ENCODE measurements around the gene ALDH1L2. TPM values are rescaled to one million over a fixed set of nuclear protein-coding genes. Genes with fewer than 3 reads are reported as not detected.

The ALDH1L2 gene
- total RNA-seq, 1 experiment from 2014 or later = 0.15 TPM

DNA sequence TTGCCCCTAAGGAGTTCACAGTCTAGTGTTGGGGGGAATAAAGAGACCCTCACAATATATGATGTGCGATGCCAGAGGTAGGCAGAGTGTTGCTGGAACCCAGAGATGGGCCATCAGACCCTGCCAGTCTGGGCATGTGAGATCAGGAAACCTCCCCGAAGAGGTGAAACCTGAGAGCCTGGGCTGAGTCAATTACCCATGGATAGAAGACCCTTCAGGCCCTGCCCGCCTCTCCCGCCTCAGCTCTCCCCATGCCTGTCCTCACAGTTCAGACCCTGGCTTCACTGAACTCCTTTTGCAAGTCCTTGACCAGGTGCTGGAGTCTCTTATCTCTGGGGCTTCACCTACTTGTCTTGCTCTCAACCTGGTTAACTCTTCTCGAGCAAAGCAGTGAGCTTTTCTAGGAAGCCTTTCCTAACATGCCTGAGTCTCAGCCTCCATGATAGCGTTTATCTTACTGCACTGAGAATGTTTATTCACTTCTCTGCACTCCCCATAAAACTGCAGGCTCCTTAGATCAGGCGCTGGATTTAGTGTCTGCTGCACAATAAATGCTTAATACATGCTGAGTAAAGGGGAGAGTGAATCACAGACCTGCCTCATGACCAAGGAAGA lies 19.6 kb downstream of the ALDH1L2 start:
- Histone ChIP-seq H3K9ac (ENCODE audit: low read length) (no peak overlapping the region), H3K9me2 (replicated peaks; ENCODE audit: low read length) (no peaks in the 10 kb centered on the region), H3F3A (ENCODE audit: low read length, unreplicated experiment) (no peaks in the 10 kb centered on the region), H3K79me2 (ENCODE audit: low read length) (no peaks in the 10 kb centered on the region), H3K9me3 (ENCODE audit: low read length) (no peaks in the 10 kb centered on the region), H3K36me3 (ENCODE audit: low read depth, low read length) (no peaks in the 10 kb centered on the region), H2AFZ (ENCODE audit: low read length) (no peak overlapping the region), H3K4me1 (ENCODE audit: insufficient read depth, low read length) (0 out of 2 replicates have a peak, but pooled peaks cover 6% of the 10 kb centered on the region), H3K27ac (ENCODE audit: low read length) (no peak overlapping the region), H3K27me3 (ENCODE audit: low read length) (no peaks in the 10 kb centered on the region), H3K4me3 (ENCODE audit: low read length) (no peak overlapping the region), H3K4me2 (ENCODE audit: low read length) (no peak overlapping the region), H4K20me1 (ENCODE audit: low read length) (no peaks in the 10 kb centered on the region)
- BruUV-seq (replicated peaks) = no TSS peak
- DNase-seq (no peak), ATAC-seq (no peak; the same call in 1 of the 2 replicates)
- TF ChIP-seq EZH2phosphoT487 (IDR thresholded peaks at IDR 0.05; ENCODE audit: borderline replicate concordance, low read length) (no peak), EZH2 (IDR thresholded peaks at IDR 0.05; ENCODE audit: low read length, unreplicated experiment) (no peak)
- TF ChIP-seq, protein P1, sequence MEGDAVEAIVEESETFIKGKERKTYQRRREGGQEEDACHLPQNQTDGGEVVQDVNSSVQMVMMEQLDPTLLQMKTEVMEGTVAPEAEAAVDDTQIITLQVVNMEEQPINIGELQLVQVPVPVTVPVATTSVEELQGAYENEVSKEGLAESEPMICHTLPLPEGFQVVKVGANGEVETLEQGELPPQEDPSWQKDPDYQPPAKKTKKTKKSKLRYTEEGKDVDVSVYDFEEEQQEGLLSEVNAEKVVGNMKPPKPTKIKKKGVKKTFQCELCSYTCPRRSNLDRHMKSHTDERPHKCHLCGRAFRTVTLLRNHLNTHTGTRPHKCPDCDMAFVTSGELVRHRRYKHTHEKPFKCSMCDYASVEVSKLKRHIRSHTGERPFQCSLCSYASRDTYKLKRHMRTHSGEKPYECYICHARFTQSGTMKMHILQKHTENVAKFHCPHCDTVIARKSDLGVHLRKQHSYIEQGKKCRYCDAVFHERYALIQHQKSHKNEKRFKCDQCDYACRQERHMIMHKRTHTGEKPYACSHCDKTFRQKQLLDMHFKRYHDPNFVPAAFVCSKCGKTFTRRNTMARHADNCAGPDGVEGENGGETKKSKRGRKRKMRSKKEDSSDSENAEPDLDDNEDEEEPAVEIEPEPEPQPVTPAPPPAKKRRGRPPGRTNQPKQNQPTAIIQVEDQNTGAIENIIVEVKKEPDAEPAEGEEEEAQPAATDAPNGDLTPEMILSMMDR (conservative IDR thresholded peaks at IDR 0.05; ENCODE audit: low read depth, low read length) = no peak
- CTCF ChIA-PET = interaction anchor here (0.6 kb wide), 1 partner anchor 154 kb away, joined by 7 read pairs; no protein-coding TSS in a partner anchor
- intact Hi-C loops (cut with micrococcal nuclease) = no loop called here
- POLR2A ChIA-PET (ENCODE audit: unreplicated experiment) = no interaction called here

DNA sequence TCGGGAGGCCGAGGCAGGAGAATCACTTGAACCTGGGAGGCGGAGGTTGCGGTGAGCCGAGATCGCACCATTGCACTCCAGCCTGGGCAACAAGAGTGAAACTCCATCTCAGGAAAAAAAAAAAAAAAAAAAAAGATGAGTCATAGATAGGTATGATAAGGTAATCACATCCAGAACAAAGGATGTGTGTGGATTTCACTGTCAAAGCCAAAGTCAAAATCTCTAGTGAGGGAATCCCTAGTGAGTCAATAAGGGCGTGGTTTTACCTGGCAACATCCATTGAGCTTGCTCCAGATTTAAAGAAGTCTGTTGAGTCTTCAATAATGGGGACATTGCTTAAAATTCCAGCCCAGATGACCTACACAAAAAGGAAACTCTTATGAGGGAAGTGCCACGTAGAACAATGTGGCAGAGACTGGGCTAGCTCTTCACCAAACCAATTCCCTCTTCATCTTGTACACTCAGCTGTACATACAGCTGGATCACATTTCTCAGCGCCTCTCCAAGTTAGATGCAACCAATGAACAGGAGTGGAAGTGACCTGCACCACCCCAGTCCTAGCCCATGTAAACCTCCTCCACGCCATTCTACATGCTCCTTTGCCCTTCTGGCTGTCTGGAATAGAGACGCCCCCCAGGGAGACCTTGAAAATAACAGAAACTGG lies 23.4 kb downstream of the ALDH1L2 start:
- Histone ChIP-seq H3K9me3 (ENCODE audit: low read length) (no peaks in the 10 kb centered on the region), H3K4me1 (ENCODE audit: insufficient read depth, low read length) (0 out of 2 replicates have a peak, but pooled peaks cover 6% of the 10 kb centered on the region), H3F3A (ENCODE audit: low read length, unreplicated experiment) (no peaks in the 10 kb centered on the region), H3K36me3 (ENCODE audit: low read depth, low read length) (0 out of 2 replicates have a peak, but pooled peaks cover 2% of the 10 kb centered on the region), H3K9me2 (replicated peaks; ENCODE audit: low read length) (no peaks in the 10 kb centered on the region), H3K4me3 (ENCODE audit: low read length) (no peak overlapping the region), H3K27ac (ENCODE audit: low read length) (no peak overlapping the region), H3K79me2 (ENCODE audit: low read length) (no peaks in the 10 kb centered on the region), H2AFZ (ENCODE audit: low read length) (no peak overlapping the region), H3K4me2 (ENCODE audit: low read length) (no peak overlapping the region), H3K9ac (ENCODE audit: low read length) (no peak overlapping the region), H3K27me3 (ENCODE audit: low read length) (no peaks in the 10 kb centered on the region), H4K20me1 (ENCODE audit: low read length) (no peaks in the 10 kb centered on the region)
- TF ChIP-seq EZH2phosphoT487 (IDR thresholded peaks at IDR 0.05; ENCODE audit: borderline replicate concordance, low read length) (no peak), EZH2 (IDR thresholded peaks at IDR 0.05; ENCODE audit: low read length, unreplicated experiment) (no peak)
- TF ChIP-seq, protein P1 (conservative IDR thresholded peaks at IDR 0.05; ENCODE audit: low read depth, low read length) = no peak
- intact Hi-C loops (cut with micrococcal nuclease) = no loop called here
- no TSS peak for BruUV-seq (replicated peaks)
- POLR2A ChIA-PET (ENCODE audit: unreplicated experiment) = interaction anchor here (0.6 to 0.8 kb wide), 2 partner anchors 13 to 196 kb away, joined by 4 to 35 read pairs; no protein-coding TSS in a partner anchor
- ATAC-seq (peak; percentile 49), DNase-seq (peak; percentile 70)
- CTCF ChIA-PET = no interaction called here

DNA sequence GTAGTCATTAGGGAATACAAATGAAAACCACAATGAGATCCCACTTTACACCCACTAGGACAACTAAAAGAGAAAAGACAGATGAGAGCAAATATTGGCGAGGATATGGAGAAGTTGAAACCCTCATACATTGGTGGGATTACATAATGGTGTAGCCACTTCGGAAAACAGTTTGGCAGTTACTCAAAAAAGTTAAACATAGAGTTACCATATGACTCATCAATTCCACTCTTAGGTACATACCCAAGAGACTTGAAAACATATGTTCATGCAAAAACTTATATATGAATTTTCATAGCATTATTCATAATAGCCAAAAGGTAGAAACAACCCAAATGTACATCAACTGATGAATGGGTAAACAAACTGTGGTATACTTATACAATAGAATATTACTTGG lies 27.1 kb downstream of the ALDH1L2 start:
- H3K36me3 ChIP-seq (ENCODE audit: low read depth, low read length) = 0 out of 2 replicates have a peak, but pooled peaks cover 3% of the 10 kb centered on the region
- intact Hi-C loops (cut with micrococcal nuclease) = no loop called here
- peaks cover 6% of the 10 kb centered on the region; the same call in 1 of the 2 replicates for H3K4me1 ChIP-seq (ENCODE audit: insufficient read depth, low read length)
- TF ChIP-seq EZH2 (IDR thresholded peaks at IDR 0.05; ENCODE audit: low read length, unreplicated experiment) (no peak), EZH2phosphoT487 (IDR thresholded peaks at IDR 0.05; ENCODE audit: borderline replicate concordance, low read length) (no peak)
- TF ChIP-seq, protein P1 (conservative IDR thresholded peaks at IDR 0.05; ENCODE audit: low read depth, low read length) = no peak
- H4K20me1 ChIP-seq (ENCODE audit: low read length) = no peaks in the 10 kb centered on the region
- no peak overlapping the region for H3K27ac ChIP-seq (ENCODE audit: low read length)
- no peak overlapping the region for H2AFZ ChIP-seq (ENCODE audit: low read length)
- no TSS peak for BruUV-seq (replicated peaks)
- POLR2A ChIA-PET (ENCODE audit: unreplicated experiment) = no interaction called here
- no peaks in the 10 kb centered on the region for H3K79me2 ChIP-seq (ENCODE audit: low read length)
- ATAC-seq (no peak), DNase-seq (peak; percentile 57)
- no peaks in the 10 kb centered on the region for H3K27me3 ChIP-seq (ENCODE audit: low read length)
- no peak overlapping the region for H3K4me3 ChIP-seq (ENCODE audit: low read length)
- CTCF ChIA-PET = no interaction called here
- H3K4me2 ChIP-seq (ENCODE audit: low read length) = no peak overlapping the region
- no peak overlapping the region for H3K9ac ChIP-seq (ENCODE audit: low read length)
- no peaks in the 10 kb centered on the region for H3F3A ChIP-seq (ENCODE audit: low read length, unreplicated experiment)
- H3K9me3 ChIP-seq (ENCODE audit: low read length) = no peaks in the 10 kb centered on the region
- H3K9me2 ChIP-seq (replicated peaks; ENCODE audit: low read length) = no peaks in the 10 kb centered on the region
